ENCODE data around the gene SIRT1. TPM values are rescaled to one million over a fixed set of nuclear protein-coding genes. Genes with fewer than 3 reads are reported as not detected.
"Not testable (repeated sequence)": the region's sequence is repeated elsewhere in the genome, so short reads cannot be mapped to it uniquely, and the experiment has no call there.

SIRT1 gene
- total RNA-seq, 1 experiment from 2014 or later: 22.8 TPM

DNA sequence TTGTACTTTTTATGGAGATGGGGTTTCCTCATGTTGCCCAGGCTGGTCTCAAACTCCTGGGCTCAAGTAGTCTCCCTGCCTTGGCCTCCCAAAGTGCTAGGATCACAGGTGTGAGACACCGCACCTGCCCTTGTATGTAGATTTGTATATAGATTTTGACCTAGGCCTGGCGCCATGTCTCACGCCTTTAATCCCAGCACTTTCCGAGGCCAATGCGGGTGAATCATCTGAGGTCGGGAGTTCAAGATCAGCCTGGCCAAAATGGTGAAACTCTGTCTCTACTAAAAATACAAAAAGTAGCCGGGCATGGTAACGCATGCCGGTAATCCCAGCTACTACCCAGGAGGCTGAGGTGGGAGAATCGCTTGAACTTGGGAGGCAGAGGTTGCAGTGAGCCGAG lies 7.0 kb upstream of the SIRT1 start:
- H3K4me1 ChIP-seq (ENCODE audit: control insufficient read depth in 1 of 2, insufficient read depth in 2 of 2, low read length in 2 of 2); CTCF ChIA-PET; H4K20me1 ChIP-seq (ENCODE audit: insufficient read depth); H3K4me3 ChIP-seq (replicated peaks in 1 of 2; ENCODE audit: low read depth in 1 of 2, low read length in 2 of 2); H3K4me2 ChIP-seq (ENCODE audit: low read length); H3K9ac ChIP-seq (ENCODE audit: low read length); ATAC-seq; H3K27ac ChIP-seq (ENCODE audit: low read depth, low read length); BruUV-seq (replicated peaks); intact Hi-C loops (cut with micrococcal nuclease); H3K27me3 ChIP-seq (ENCODE audit: insufficient read depth, low read length); H3K79me2 ChIP-seq (ENCODE audit: insufficient read depth, low read length); H3K9me3 ChIP-seq (ENCODE audit: control insufficient read depth in 1 of 2, insufficient read depth in 1 of 2, low read depth in 1 of 2, low read length in 2 of 2); H3K36me3 ChIP-seq (ENCODE audit: control insufficient read depth in 1 of 2, insufficient read depth in 2 of 2, low read length in 2 of 2); RAD21 ChIA-PET (ENCODE audit: low non-redundant PET in 1 of 2, low total read pairs in 2 of 2, uncharacterized antibody in 2 of 2, unreplicated experiment in 2 of 2); POLR2A ChIA-PET; DNase-seq (ENCODE audit: low read depth, low spot score); H3K9me2 ChIP-seq (ENCODE audit: insufficient read depth): not testable (repeated sequence)
- H2AFZ ChIP-seq (ENCODE audit: low read depth, low read length, poor library complexity, severe bottlenecking): peak overlapping the region; percentile 52

DNA sequence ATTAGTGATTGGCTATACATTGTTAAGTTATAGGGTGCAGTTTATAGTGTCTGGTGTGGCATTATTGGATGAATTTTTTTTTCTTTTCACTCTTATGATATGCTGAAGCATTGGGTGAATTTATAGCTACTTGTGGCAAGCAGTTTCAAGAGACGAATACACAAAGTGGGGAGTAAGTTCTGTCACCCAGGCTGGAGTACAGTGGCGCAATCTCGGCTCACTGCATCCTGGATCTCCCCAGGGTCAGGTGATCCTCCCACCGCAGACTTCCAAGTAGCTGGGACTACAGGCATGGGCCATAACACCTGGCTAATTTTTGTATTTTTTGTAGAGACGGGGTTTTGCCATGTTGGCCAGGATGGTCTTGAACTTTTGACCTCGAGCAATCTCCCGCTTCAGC lies 6.3 kb upstream of the SIRT1 start:
- no peak overlapping the region for H3K9ac ChIP-seq (ENCODE audit: low read length)
- no peaks in the 10 kb centered on the region for H3K27me3 ChIP-seq (ENCODE audit: insufficient read depth, low read length)
- no peaks in the 10 kb centered on the region for H3K36me3 ChIP-seq (ENCODE audit: control insufficient read depth in 1 of 2, insufficient read depth in 2 of 2, low read length in 2 of 2)
- peak overlapping the region; percentile 52 for H2AFZ ChIP-seq (ENCODE audit: low read depth, low read length, poor library complexity, severe bottlenecking)
- no peaks in the 10 kb centered on the region for H3K79me2 ChIP-seq (ENCODE audit: insufficient read depth, low read length)
- CTCF ChIA-PET: no interaction called here
- H3K9me2 ChIP-seq (ENCODE audit: insufficient read depth): no peaks in the 10 kb centered on the region
- BruUV-seq (replicated peaks): no TSS peak
- no peaks in the 10 kb centered on the region for H3K9me3 ChIP-seq (ENCODE audit: control insufficient read depth in 1 of 2, insufficient read depth in 1 of 2, low read depth in 1 of 2, low read length in 2 of 2)
- H3K27ac ChIP-seq (ENCODE audit: low read depth, low read length): no peak overlapping the region
- H3K4me3 ChIP-seq (replicated peaks in 1 of 2; ENCODE audit: low read depth in 1 of 2, low read length in 2 of 2): no peak overlapping the region
- no peaks in the 10 kb centered on the region for H4K20me1 ChIP-seq (ENCODE audit: insufficient read depth)
- DNase-seq (ENCODE audit: low read depth, low spot score) (no peak), ATAC-seq (no peak)
- RAD21 ChIA-PET (ENCODE audit: low non-redundant PET in 1 of 2, low total read pairs in 2 of 2, uncharacterized antibody in 2 of 2, unreplicated experiment in 2 of 2): no interaction called here
- POLR2A ChIA-PET: no interaction called here
- intact Hi-C loops (cut with micrococcal nuclease): no loop called here
- peaks cover 0 to 4% of the 10 kb centered on the region in 2 experiments; a peak in 1 of 4 replicates for H3K4me1 ChIP-seq (ENCODE audit: control insufficient read depth in 1 of 2, insufficient read depth in 2 of 2, low read length in 2 of 2)
- H3K4me2 ChIP-seq (ENCODE audit: low read length): no peak overlapping the region
- TF ChIP-seq SIN3A (IDR thresholded peaks at IDR 0.05; ENCODE audit: low read depth): no peak

DNA sequence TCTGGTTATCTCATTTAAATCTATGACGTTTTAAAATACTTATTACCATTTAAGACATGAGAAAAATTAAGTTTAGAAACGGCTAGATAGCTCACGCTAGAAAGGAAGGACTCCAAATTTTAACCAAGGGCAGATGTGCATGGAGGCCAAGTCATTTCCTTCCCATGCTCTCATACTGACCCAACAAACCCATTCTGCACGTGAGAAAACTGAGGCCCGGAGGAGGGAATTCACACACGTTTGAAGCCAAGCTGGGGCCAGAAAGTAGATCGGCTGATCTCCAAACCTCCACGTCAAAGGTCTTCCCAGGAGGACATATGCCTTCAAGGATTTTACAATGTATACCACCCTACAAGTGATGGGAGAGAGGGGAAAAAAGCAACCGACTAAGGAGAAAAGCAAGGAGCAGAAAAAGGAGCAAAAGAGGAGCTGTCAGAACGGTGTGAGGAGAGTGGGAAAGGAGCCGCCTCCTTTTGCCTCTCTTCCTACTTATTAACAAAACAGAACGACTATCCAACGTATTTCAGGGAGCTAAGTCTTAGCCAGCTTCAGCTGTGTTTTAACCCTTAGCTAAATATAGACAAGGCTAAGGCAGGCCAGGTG lies 645 bp upstream of the SIRT1 start:
- ATAC-seq (peak; percentile 34), DNase-seq (ENCODE audit: low read depth, low spot score) (no peak)
- Histone ChIP-seq H3K79me2 (ENCODE audit: insufficient read depth, low read length) (peaks cover 33% of the 10 kb centered on the region), H3K27ac (ENCODE audit: low read depth, low read length) (peak overlapping the region; percentile 91), H2AFZ (ENCODE audit: low read depth, low read length, poor library complexity, severe bottlenecking) (peak overlapping the region; percentile 78), H3K27me3 (ENCODE audit: insufficient read depth, low read length) (no peaks in the 10 kb centered on the region), H3K9ac (ENCODE audit: low read length) (peak overlapping the region; percentile 69), H4K20me1 (ENCODE audit: insufficient read depth) (no peaks in the 10 kb centered on the region), H3K36me3 (ENCODE audit: control insufficient read depth in 1 of 2, insufficient read depth in 2 of 2, low read length in 2 of 2) (peaks cover 7 to 10% of the 10 kb centered on the region in 2 experiments; a peak in 3 of 4 replicates), H3K4me2 (ENCODE audit: low read length) (peak overlapping the region; percentile 96), H3K4me3 (replicated peaks in 1 of 2; ENCODE audit: low read depth in 1 of 2, low read length in 2 of 2) (peak overlapping the region; percentile 86), H3K4me1 (ENCODE audit: control insufficient read depth in 1 of 2, insufficient read depth in 2 of 2, low read length in 2 of 2) (peaks cover 5 to 22% of the 10 kb centered on the region in 2 experiments; a peak in 3 of 4 replicates), H3K9me2 (ENCODE audit: insufficient read depth) (no peaks in the 10 kb centered on the region), H3K9me3 (ENCODE audit: control insufficient read depth in 1 of 2, insufficient read depth in 1 of 2, low read depth in 1 of 2, low read length in 2 of 2) (no peaks in the 10 kb centered on the region)
- TSS peak; percentile 93 for BruUV-seq (replicated peaks)
- intact Hi-C loops (cut with micrococcal nuclease): no loop called here
- POLR2A ChIA-PET: interaction anchor here (0.7 to 0.9 kb wide), 4 partner anchors 9 to 29 kb away, joined by 3 to 5 read pairs (median 4); no protein-coding TSS in a partner anchor
- RAD21 ChIA-PET (ENCODE audit: low non-redundant PET in 1 of 2, low total read pairs in 2 of 2, uncharacterized antibody in 2 of 2, unreplicated experiment in 2 of 2): no interaction called here
- CTCF ChIA-PET: interaction anchor here (0.8 kb wide), 1 partner anchor 95 kb away, joined by 3 read pairs; no protein-coding TSS in a partner anchor
- TF ChIP-seq, protein P1, sequence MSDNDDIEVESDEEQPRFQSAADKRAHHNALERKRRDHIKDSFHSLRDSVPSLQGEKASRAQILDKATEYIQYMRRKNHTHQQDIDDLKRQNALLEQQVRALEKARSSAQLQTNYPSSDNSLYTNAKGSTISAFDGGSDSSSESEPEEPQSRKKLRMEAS (IDR thresholded peaks at IDR 0.05): no peak
- TF ChIP-seq EZH2 (IDR thresholded peaks at IDR 0.05): no peak
- no peak for TF ChIP-seq CEBPB (IDR thresholded peaks at IDR 0.05; ENCODE audit: low read depth)
- no peak for TF ChIP-seq CBX3 (IDR thresholded peaks at IDR 0.05; ENCODE audit: low read depth)
- no peak for TF ChIP-seq SIN3A (IDR thresholded peaks at IDR 0.05; ENCODE audit: low read depth)
- TF ChIP-seq YY1 (IDR thresholded peaks at IDR 0.05; ENCODE audit: extremely low read depth, insufficient replicate concordance, low read depth, low read length): no peak
- TF ChIP-seq JUND (IDR thresholded peaks at IDR 0.05): no peak
- TF ChIP-seq, protein P2, sequence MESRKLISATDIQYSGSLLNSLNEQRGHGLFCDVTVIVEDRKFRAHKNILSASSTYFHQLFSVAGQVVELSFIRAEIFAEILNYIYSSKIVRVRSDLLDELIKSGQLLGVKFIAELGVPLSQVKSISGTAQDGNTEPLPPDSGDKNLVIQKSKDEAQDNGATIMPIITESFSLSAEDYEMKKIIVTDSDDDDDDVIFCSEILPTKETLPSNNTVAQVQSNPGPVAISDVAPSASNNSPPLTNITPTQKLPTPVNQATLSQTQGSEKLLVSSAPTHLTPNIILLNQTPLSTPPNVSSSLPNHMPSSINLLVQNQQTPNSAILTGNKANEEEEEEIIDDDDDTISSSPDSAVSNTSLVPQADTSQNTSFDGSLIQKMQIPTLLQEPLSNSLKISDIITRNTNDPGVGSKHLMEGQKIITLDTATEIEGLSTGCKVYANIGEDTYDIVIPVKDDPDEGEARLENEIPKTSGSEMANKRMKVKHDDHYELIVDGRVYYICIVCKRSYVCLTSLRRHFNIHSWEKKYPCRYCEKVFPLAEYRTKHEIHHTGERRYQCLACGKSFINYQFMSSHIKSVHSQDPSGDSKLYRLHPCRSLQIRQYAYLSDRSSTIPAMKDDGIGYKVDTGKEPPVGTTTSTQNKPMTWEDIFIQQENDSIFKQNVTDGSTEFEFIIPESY (IDR thresholded peaks at IDR 0.05; ENCODE audit: extremely low read depth, insufficient replicate concordance, low read length): no peak
- no peak for TF ChIP-seq EGR1 (IDR thresholded peaks at IDR 0.05; ENCODE audit: low read depth)
- no peak for TF ChIP-seq ZFX (IDR thresholded peaks at IDR 0.05)

All from HCT116 (cell line).